ENCODE data around the gene ASTN2. TPM values are rescaled to one million over a fixed set of nuclear protein-coding genes. Genes with fewer than 3 reads are reported as not detected.

Gene ASTN2
- polyA plus RNA-seq, 1 donor from 2014 or later: 6.8 TPM

DNA sequence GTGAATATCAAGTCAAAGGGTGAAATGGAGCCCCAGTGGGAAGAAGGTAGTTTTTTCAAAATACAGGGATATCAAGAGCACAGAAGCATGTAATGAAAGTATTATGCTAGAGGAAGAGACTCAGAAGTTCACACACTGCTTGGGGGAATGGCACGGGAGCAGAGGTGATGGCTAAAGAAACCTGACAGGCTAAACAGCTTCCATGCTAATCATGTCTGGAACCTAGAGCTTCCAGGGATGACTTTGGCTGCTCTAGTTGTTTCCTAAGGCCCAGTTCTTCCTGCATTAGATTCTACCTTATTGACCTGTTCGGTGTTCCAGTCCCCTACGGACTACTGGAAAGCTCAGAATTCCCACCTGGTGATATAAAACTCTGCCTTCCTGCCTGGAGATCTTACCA, 693.4 kb downstream of the ASTN2 start:
- H3K36me3 ChIP-seq (ENCODE audit: insufficient read depth, low read length): no peaks in the 10 kb centered on the region
- H3K9me2 ChIP-seq (ENCODE audit: insufficient read depth, low read length): no peaks in the 10 kb centered on the region
- no peak overlapping the region for H3K4me2 ChIP-seq (ENCODE audit: low read length)
- H3F3A ChIP-seq (ENCODE audit: insufficient read depth, low read length, poor library complexity, severe bottlenecking): no peaks in the 10 kb centered on the region
- no peaks in the 10 kb centered on the region for H3K79me2 ChIP-seq (replicated peaks; ENCODE audit: insufficient read depth, low read length)
- no peak overlapping the region for H3K4me3 ChIP-seq (ENCODE audit: low read length)
- no peak overlapping the region for H3K27ac ChIP-seq (ENCODE audit: low read length)
- H3K9me3 ChIP-seq (ENCODE audit: low read length): no peaks in the 10 kb centered on the region
- TF ChIP-seq SMC3 (conservative IDR thresholded peaks at IDR 0.05; ENCODE audit: poor library complexity): no peak
- TF ChIP-seq, protein P1, sequence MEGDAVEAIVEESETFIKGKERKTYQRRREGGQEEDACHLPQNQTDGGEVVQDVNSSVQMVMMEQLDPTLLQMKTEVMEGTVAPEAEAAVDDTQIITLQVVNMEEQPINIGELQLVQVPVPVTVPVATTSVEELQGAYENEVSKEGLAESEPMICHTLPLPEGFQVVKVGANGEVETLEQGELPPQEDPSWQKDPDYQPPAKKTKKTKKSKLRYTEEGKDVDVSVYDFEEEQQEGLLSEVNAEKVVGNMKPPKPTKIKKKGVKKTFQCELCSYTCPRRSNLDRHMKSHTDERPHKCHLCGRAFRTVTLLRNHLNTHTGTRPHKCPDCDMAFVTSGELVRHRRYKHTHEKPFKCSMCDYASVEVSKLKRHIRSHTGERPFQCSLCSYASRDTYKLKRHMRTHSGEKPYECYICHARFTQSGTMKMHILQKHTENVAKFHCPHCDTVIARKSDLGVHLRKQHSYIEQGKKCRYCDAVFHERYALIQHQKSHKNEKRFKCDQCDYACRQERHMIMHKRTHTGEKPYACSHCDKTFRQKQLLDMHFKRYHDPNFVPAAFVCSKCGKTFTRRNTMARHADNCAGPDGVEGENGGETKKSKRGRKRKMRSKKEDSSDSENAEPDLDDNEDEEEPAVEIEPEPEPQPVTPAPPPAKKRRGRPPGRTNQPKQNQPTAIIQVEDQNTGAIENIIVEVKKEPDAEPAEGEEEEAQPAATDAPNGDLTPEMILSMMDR (IDR thresholded peaks at IDR 0.05; ENCODE audit: poor library complexity, severe bottlenecking): no peak
- no peak for TF ChIP-seq POLR2AphosphoS5 (IDR thresholded peaks at IDR 0.05)
- TF ChIP-seq EP300 (conservative IDR thresholded peaks at IDR 0.05; ENCODE audit: poor library complexity, severe bottlenecking): no peak
- TF ChIP-seq, protein P2, sequence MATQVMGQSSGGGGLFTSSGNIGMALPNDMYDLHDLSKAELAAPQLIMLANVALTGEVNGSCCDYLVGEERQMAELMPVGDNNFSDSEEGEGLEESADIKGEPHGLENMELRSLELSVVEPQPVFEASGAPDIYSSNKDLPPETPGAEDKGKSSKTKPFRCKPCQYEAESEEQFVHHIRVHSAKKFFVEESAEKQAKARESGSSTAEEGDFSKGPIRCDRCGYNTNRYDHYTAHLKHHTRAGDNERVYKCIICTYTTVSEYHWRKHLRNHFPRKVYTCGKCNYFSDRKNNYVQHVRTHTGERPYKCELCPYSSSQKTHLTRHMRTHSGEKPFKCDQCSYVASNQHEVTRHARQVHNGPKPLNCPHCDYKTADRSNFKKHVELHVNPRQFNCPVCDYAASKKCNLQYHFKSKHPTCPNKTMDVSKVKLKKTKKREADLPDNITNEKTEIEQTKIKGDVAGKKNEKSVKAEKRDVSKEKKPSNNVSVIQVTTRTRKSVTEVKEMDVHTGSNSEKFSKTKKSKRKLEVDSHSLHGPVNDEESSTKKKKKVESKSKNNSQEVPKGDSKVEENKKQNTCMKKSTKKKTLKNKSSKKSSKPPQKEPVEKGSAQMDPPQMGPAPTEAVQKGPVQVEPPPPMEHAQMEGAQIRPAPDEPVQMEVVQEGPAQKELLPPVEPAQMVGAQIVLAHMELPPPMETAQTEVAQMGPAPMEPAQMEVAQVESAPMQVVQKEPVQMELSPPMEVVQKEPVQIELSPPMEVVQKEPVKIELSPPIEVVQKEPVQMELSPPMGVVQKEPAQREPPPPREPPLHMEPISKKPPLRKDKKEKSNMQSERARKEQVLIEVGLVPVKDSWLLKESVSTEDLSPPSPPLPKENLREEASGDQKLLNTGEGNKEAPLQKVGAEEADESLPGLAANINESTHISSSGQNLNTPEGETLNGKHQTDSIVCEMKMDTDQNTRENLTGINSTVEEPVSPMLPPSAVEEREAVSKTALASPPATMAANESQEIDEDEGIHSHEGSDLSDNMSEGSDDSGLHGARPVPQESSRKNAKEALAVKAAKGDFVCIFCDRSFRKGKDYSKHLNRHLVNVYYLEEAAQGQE (IDR thresholded peaks at IDR 0.05; ENCODE audit: borderline replicate concordance): no peak
- TF ChIP-seq MXI1 (conservative IDR thresholded peaks at IDR 0.05; ENCODE audit: poor library complexity, severe bottlenecking): no peak
- no peak for TF ChIP-seq EZH2 (IDR thresholded peaks at IDR 0.05; ENCODE audit: borderline replicate concordance, insufficient read depth, low read length, poor library complexity, severe bottlenecking)
- TF ChIP-seq RAD21 (conservative IDR thresholded peaks at IDR 0.05): no peak
- TF ChIP-seq TAF1 (IDR thresholded peaks at IDR 0.05; ENCODE audit: low read depth): no peak
- H3K27me3 ChIP-seq (ENCODE audit: insufficient read depth, low read depth, low read length): no peaks in the 10 kb centered on the region
- no peaks in the 10 kb centered on the region for H4K20me1 ChIP-seq (ENCODE audit: insufficient read depth)
- no peak overlapping the region for H3K9ac ChIP-seq (ENCODE audit: low read length)
- H2AFZ ChIP-seq (ENCODE audit: low read depth, low read length): no peak overlapping the region

DNA sequence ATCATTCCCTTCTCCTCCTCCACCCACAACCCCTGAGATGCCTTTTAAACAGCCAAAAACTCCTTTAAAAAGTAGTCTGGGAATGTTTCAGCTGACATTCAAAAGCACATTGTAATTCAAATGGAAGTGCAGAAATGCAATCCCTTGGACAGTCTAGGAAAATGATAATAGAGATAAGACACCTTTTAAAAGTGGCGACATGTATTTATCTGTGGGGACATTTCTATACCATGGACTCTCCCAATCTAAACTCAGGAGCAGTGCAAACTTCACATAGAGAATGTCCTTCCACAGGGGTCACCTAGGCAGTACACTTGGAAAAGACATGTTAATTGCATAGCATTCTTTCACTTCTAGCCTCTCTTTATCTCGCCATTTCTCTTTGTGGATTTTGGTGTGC, 694.7 kb downstream of the ASTN2 start:
- Histone ChIP-seq H2AFZ (ENCODE audit: low read depth, low read length) (no peak overlapping the region), H3K27me3 (ENCODE audit: insufficient read depth, low read depth, low read length) (no peaks in the 10 kb centered on the region), H3K4me3 (ENCODE audit: low read length) (no peak overlapping the region), H3K79me2 (replicated peaks; ENCODE audit: insufficient read depth, low read length) (no peaks in the 10 kb centered on the region), H3K9ac (ENCODE audit: low read length) (no peak overlapping the region), H3K27ac (ENCODE audit: low read length) (no peak overlapping the region), H3K36me3 (ENCODE audit: insufficient read depth, low read length) (no peaks in the 10 kb centered on the region), H3K9me3 (ENCODE audit: low read length) (no peaks in the 10 kb centered on the region), H3F3A (ENCODE audit: insufficient read depth, low read length, poor library complexity, severe bottlenecking) (no peaks in the 10 kb centered on the region), H4K20me1 (ENCODE audit: insufficient read depth) (no peaks in the 10 kb centered on the region), H3K9me2 (ENCODE audit: insufficient read depth, low read length) (no peaks in the 10 kb centered on the region), H3K4me2 (ENCODE audit: low read length) (no peak overlapping the region)
- TF ChIP-seq, protein P2 (IDR thresholded peaks at IDR 0.05; ENCODE audit: borderline replicate concordance): no peak
- TF ChIP-seq, protein P1 (IDR thresholded peaks at IDR 0.05; ENCODE audit: poor library complexity, severe bottlenecking): no peak
- TF ChIP-seq EZH2 (IDR thresholded peaks at IDR 0.05; ENCODE audit: borderline replicate concordance, insufficient read depth, low read length, poor library complexity, severe bottlenecking) (no peak), POLR2AphosphoS5 (IDR thresholded peaks at IDR 0.05) (no peak), RAD21 (conservative IDR thresholded peaks at IDR 0.05) (no peak), TAF1 (IDR thresholded peaks at IDR 0.05; ENCODE audit: low read depth) (no peak)
